Endothelial cell of umbilical vein (primary cell): Measurements from ENCODE around the gene RAB40B.

Source experiments
- CTCF ChIP-seq, 2 donors: IDR thresholded peaks; 1 replicate in 1 of 2; 2 replicates in 1 of 2; pipeline ENCODE4 v1.5.1; 2011; ENCODE audit warnings: low read length in 2 of 2, mild to moderate bottlenecking in 2 of 2, moderate library complexity in 2 of 2, control low read depth in 1 of 2, inconsistent platforms in 1 of 2, low read depth in 1 of 2; ENCODE audit not compliant: insufficient read depth in 1 of 2; ENCODE audit errors: extremely low read depth in 1 of 2
- EZH2 ChIP-seq: IDR thresholded peaks from 2 replicates; pipeline ENCODE4 v1.6.1; 2012; ENCODE audit warnings: borderline replicate concordance, low read depth, mild to moderate bottlenecking, moderate library complexity, low read length, inconsistent platforms; ENCODE audit not compliant: severe bottlenecking
- JUN ChIP-seq: IDR thresholded peaks from 2 replicates; pipeline ENCODE4 v1.6.1; 2011; ENCODE audit warnings: borderline replicate concordance, low read depth; ENCODE audit not compliant: insufficient read length, insufficient read depth
- MYC ChIP-seq: IDR thresholded peaks from one replicate; pipeline ENCODE4 v1.6.1; 2011; ENCODE audit warnings: mild to moderate bottlenecking, low read depth, low read length
- POLR2A ChIP-seq: IDR thresholded peaks from 2 replicates; pipeline ENCODE4 v1.6.1; 2012; ENCODE audit warnings: low read depth, mild to moderate bottlenecking, control low read depth, low read length
- POLR2AphosphoS5 ChIP-seq: IDR thresholded peaks from 2 replicates; pipeline ENCODE4 v1.6.1; 2012; ENCODE audit warnings: low read depth, mild to moderate bottlenecking, control low read depth, low read length, moderate library complexity; ENCODE audit not compliant: insufficient read depth

GRCh38 chr17:82668024-82668630 is 30.4 kb downstream of the RAB40B start:
- TF ChIP-seq POLR2AphosphoS5 (no peak), CTCF (IDR thresholded peaks at IDR 0.05; ENCODE audit: extremely low read depth in 1 of 2, insufficient read depth in 1 of 2, low read depth in 1 of 2, low read length in 2 of 2) (no peak), POLR2A (no peak), JUN (no peak), EZH2 (no peak), MYC (no peak)
